Neural crest cell (in vitro differentiated cells): ENCODE data around the gene TTLL5. TPM values are rescaled to one million over a fixed set of nuclear protein-coding genes. Genes with fewer than 3 reads are reported as not detected.

ENCODE experiments used
- DNase-seq: peaks from one replicate; pipeline ENCODE4 v3.0.0; 2021; ENCODE audit warnings: low read depth, mixed read lengths, low spot score
- H3K27ac Mint-ChIP-seq: one replicate; pipeline ENCODE4 v1.8.0; 2021; ENCODE audit warnings: mild to moderate bottlenecking, mixed read lengths; ENCODE audit not compliant: unreplicated experiment
- H3K27me3 Mint-ChIP-seq: 2 replicates; pipeline ENCODE4 v1.8.0; 2021; ENCODE audit warnings: low read depth, mild to moderate bottlenecking, mixed read lengths
- H3K36me3 Mint-ChIP-seq: 2 replicates; pipeline ENCODE4 v1.8.0; 2021; ENCODE audit warnings: low read depth, mild to moderate bottlenecking, mixed read lengths
- H3K4me1 Mint-ChIP-seq: 2 replicates; pipeline ENCODE4 v1.8.0; 2021; ENCODE audit warnings: mixed read lengths
- H3K4me3 Mint-ChIP-seq: one replicate; pipeline ENCODE4 v1.8.0; 2021; ENCODE audit warnings: mild to moderate bottlenecking, mixed read lengths
- H3K9me3 Mint-ChIP-seq: 2 replicates; pipeline ENCODE4 v1.8.0; 2021; ENCODE audit warnings: mixed read lengths
- total RNA-seq: library from RNA; stranded (reverse); gene quantifications from 2 replicates; pipeline ENCODE4 v1.2.1, GENCODE V29; 2021
- TF ChIP-seq, protein P1 (sequence below): fragments of 200-600 bp; sonication (generic); conservative IDR thresholded peaks from 2 replicates; pipeline ENCODE4 v1.5.0; 2021; ENCODE audit warnings: antibody characterized with exemption, mild to moderate bottlenecking

TTLL5 gene
- total RNA-seq, 1 donor from 2014 or later: 55.7 TPM

DNA sequence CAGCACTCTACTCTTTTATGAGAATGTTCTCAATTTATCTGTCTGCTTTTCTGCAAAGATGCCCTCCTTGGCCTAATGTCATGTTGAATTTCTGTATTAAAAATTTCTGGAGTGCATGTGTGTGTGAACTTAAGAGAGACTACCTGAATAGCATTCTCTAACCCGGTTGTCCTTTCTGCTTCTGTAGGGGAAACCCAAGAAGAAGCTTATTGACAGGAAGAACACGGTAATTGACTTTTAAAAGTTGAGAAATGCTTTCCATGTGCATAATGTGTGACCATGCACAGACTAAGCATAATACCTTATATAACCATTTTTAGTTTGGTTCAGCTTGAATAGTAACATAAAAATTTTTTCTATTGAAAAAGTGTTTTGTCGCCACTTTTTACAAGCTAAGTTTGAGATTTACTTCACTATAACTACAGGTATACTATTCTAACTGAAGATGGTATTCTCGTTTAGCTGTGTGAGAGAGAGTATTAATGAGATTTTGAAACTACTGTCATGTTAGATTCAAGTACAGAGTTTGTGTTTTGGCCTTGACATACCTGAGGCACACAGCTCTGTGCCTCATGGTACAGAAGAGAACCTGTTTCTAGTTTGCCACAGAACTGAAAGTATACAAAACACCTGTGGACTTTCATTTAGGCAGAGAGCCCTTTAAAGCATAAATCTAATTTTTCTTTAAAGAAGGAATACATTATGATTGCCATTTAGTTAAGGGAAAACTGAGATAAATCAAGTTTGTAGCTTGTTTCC lies 96.8 kb downstream of the TTLL5 start:
- Mint-ChIP-seq H3K9me3 (no peaks in the 10 kb centered on the region), H3K36me3 (peaks cover 12% of the 10 kb centered on the region), H3K4me3 (no peak overlapping the region), H3K27ac (no peak overlapping the region), H3K27me3 (no peaks in the 10 kb centered on the region), H3K4me1 (peaks cover 8% of the 10 kb centered on the region)
- DNase-seq: no peak
- TF ChIP-seq, protein P1, sequence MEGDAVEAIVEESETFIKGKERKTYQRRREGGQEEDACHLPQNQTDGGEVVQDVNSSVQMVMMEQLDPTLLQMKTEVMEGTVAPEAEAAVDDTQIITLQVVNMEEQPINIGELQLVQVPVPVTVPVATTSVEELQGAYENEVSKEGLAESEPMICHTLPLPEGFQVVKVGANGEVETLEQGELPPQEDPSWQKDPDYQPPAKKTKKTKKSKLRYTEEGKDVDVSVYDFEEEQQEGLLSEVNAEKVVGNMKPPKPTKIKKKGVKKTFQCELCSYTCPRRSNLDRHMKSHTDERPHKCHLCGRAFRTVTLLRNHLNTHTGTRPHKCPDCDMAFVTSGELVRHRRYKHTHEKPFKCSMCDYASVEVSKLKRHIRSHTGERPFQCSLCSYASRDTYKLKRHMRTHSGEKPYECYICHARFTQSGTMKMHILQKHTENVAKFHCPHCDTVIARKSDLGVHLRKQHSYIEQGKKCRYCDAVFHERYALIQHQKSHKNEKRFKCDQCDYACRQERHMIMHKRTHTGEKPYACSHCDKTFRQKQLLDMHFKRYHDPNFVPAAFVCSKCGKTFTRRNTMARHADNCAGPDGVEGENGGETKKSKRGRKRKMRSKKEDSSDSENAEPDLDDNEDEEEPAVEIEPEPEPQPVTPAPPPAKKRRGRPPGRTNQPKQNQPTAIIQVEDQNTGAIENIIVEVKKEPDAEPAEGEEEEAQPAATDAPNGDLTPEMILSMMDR: no peak

GRCh38 chr14:75764020-75764419 lies 103.0 kb downstream of the TTLL5 start:
- H3K4me3 Mint-ChIP-seq: no peak overlapping the region
- no peaks in the 10 kb centered on the region for H3K9me3 Mint-ChIP-seq
- H3K4me1 Mint-ChIP-seq: peaks cover 8% of the 10 kb centered on the region
- DNase-seq: no peak
- peaks cover 4% of the 10 kb centered on the region for H3K36me3 Mint-ChIP-seq
- peak overlapping the region; percentile 47 for H3K27ac Mint-ChIP-seq
- TF ChIP-seq, protein P1: no peak
- H3K27me3 Mint-ChIP-seq: no peaks in the 10 kb centered on the region

DNA sequence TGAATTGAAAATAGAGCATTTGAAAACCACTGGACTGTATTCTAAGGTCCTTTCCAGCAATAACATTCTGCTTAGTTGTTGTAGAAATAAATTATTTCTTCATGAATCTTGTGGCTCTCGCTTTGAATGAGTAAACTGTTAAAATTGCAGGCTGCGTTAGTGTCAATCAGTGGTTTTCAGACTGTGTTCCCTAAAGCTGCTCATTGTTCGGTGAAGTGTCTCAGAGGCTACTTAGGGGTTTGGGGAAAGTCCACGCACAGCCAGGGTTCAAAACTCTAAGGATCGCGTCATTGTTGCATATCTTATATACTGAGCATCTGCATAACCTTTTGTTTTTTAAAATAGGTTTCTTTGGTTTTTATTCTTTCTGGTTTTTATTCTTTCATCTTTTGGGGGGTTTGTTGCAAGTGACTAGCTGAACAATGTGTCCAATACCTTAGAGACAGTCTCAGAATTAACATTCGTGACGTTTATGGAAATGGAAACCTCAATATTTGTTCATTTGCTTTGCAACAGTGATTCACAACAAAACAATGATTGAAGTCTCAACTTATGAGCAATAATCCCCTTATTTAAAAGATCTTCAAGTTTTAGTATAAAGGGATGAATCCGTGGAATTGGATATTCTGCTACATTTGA lies 108.1 kb downstream of the TTLL5 start:
- TF ChIP-seq, protein P1: no peak
- no peak for DNase-seq
- H3K27ac Mint-ChIP-seq: no peak overlapping the region
- no peaks in the 10 kb centered on the region for H3K27me3 Mint-ChIP-seq
- H3K36me3 Mint-ChIP-seq: peaks cover 1% of the 10 kb centered on the region
- no peaks in the 10 kb centered on the region for H3K4me1 Mint-ChIP-seq
- no peaks in the 10 kb centered on the region for H3K9me3 Mint-ChIP-seq
- no peak overlapping the region for H3K4me3 Mint-ChIP-seq

GRCh38 chr14:75770635-75771034 lies 109.6 kb downstream of the TTLL5 start:
- H3K4me3 Mint-ChIP-seq: no peak overlapping the region
- TF ChIP-seq, protein P1: no peak
- H3K4me1 Mint-ChIP-seq: no peaks in the 10 kb centered on the region
- H3K27ac Mint-ChIP-seq: no peak overlapping the region
- peaks cover 10% of the 10 kb centered on the region for H3K36me3 Mint-ChIP-seq
- no peak for DNase-seq
- H3K9me3 Mint-ChIP-seq: no peaks in the 10 kb centered on the region
- H3K27me3 Mint-ChIP-seq: no peaks in the 10 kb centered on the region

DNA sequence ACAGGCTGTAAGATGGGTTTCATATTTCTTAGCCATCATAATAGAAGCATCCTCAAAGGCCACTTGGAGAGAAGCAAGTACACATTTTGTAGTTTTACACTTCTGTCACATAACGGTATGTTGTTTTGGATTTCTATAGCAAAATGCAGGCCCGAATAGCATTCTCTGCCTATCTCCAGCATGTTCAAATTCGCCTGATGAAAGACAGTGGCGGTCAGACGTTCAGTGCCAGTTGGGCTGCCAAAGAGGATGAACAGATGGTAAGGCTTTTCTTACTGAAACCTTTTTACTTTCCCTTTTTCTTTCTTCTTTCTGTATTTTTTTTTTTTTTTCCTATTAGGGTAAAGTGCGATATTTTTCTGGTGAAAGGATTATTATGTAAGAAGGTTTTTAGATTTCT lies 110.5 kb downstream of the TTLL5 start:
- H3K9me3 Mint-ChIP-seq: no peaks in the 10 kb centered on the region
- peaks cover 13% of the 10 kb centered on the region for H3K36me3 Mint-ChIP-seq
- H3K4me3 Mint-ChIP-seq: no peak overlapping the region

More for the DNA sequence above, 110.5 kb downstream of the TTLL5 start:
- DNase-seq: no peak
- no peak overlapping the region for H3K27ac Mint-ChIP-seq
- TF ChIP-seq, protein P1: no peak
- no peaks in the 10 kb centered on the region for H3K27me3 Mint-ChIP-seq
- H3K4me1 Mint-ChIP-seq: no peaks in the 10 kb centered on the region
